KOPT-K1 (cell line): ENCODE results near the gene IL25.
"Not testable (repeated sequence)": the region's sequence is repeated elsewhere in the genome, so short reads cannot be mapped to it uniquely, and the experiment has no call there.

Source experiments
- H3K27ac ChIP-seq: fragments of 200-600 bp; sonication (generic); 2 replicates; pipeline ENCODE4 v1.5.1; 2016; ENCODE audit warnings: antibody characterized with exemption, mild to moderate bottlenecking, low read depth, low read length; ENCODE audit not compliant: poor library complexity, severe bottlenecking
- H3K36me3 ChIP-seq: fragments of 200-600 bp; sonication (generic); 2 replicates; pipeline ENCODE4 v1.5.1; 2017; ENCODE audit warnings: antibody characterized with exemption, mild to moderate bottlenecking, low read length, moderate library complexity; ENCODE audit not compliant: insufficient read depth
- H3K9me3 ChIP-seq: fragments of 200-600 bp; sonication (generic); 2 replicates; pipeline ENCODE4 v1.5.1; 2017; ENCODE audit warnings: antibody characterized with exemption, low read length, mild to moderate bottlenecking; ENCODE audit not compliant: insufficient read depth, poor library complexity, severe bottlenecking

Gene IL25

DNA sequence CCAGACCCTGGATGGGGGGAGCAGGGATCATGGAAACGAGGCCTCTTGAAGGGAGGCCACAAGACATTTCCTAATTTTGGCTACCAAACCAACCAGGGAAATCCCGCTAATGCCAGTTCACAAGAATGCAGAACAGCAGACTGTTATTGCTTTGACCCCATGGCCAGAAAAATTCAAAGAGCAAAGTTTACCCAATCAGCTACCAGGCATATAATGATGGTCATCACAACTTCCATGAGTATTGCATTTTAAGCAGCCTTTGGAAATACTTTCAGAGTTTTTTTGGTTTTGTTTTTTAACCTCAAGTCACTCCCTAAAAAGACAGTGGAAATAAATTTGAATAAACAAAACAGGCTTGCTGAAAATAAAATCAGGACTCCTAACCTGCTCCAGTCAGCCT lies at the start of gene IL25:
Gene IL25, plus strand, starts transcription at position 301 of the 400 bp plus-strand sequence.
- no peaks in the 10 kb centered on the region for H3K36me3 ChIP-seq
- H3K9me3 ChIP-seq: no peaks in the 10 kb centered on the region
- no peak within 1 kb of the TSS for H3K27ac ChIP-seq

DNA sequence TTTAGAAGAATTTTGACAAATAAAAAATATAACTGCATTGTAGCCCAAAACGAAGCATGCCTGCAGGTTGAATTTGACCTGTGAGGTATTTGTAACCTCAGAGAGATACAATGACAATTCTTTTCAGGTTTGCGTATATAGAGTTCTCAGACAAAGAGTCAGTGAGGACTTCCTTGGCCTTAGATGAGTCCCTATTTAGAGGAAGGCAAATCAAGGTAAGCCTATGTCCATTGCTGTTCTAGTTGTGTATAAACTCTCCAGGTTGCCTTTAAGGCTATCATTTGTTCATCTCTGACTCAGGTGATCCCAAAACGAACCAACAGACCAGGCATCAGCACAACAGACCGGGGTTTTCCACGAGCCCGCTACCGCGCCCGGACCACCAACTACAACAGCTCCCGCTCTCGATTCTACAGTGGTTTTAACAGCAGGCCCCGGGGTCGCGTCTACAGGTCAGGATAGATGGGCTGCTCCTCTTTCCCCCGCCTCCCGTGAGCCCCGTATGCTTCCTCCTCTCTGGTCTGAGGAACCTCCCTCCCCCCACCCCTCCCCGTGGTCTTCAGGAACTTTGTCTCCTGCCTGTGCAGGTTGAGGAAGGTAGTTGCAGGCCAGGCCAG lies 48.7 kb upstream of the IL25 start:
- H3K27ac ChIP-seq: no peak overlapping the region
- H3K9me3 ChIP-seq: no peaks in the 10 kb centered on the region
- H3K36me3 ChIP-seq: peaks cover 46% of the 10 kb centered on the region

DNA sequence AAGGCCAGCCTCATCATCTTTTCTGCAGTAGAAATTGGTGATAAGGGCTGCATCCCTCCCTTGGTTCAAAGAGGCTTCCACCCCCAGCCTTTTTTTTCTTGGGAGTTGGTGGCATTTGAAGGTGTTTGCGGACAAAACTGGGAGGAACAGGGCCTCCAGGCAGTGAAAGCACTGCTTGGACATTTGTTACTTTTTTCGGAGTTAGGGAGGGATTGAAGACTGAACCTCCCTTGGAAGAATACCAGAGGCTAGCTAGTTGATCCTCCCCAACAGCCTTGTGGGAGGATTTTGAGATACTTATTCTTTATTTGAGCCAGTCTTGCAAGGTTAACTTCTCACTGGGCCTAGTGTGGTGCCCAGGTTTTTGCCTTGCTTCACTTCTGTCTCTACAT lies 48.2 kb upstream of the IL25 start:
- peaks cover 46% of the 10 kb centered on the region for H3K36me3 ChIP-seq
- H3K9me3 ChIP-seq: no peaks in the 10 kb centered on the region
- H3K27ac ChIP-seq: no peak overlapping the region

DNA sequence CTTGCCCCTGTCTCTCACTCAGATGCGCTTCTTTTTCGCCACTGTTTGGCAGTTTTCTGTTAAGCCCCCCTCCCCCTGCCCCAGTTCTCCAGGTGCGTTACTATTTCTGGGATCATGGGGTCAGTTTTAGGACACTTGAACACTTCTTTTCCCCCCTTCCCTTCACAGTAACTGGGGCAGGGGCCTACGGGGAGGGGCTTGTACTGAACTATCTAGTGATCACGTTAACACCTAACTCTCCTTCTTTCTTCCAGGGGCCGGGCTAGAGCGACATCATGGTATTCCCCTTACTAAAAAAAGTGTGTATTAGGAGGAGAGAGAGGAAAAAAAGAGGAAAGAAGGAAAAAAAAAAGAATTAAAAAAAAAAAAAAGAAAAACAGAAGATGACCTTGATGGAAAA lies 47.6 kb upstream of the IL25 start:
- H3K27ac ChIP-seq: no peak overlapping the region
- no peaks in the 10 kb centered on the region for H3K9me3 ChIP-seq
- H3K36me3 ChIP-seq: peaks cover 46% of the 10 kb centered on the region

DNA sequence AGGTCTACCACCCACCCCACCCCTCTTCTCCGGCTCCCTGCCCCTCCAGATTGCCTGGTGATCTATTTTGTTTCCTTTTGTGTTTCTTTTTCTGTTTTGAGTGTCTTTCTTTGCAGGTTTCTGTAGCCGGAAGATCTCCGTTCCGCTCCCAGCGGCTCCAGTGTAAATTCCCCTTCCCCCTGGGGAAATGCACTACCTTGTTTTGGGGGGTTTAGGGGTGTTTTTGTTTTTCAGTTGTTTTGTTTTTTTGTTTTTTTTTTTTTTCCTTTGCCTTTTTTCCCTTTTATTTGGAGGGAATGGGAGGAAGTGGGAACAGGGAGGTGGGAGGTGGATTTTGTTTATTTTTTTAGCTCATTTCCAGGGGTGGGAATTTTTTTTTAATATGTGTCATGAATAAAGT lies 46.9 kb upstream of the IL25 start:
- peaks cover 46% of the 10 kb centered on the region for H3K36me3 ChIP-seq
- H3K9me3 ChIP-seq, H3K27ac ChIP-seq: not testable (repeated sequence)

DNA sequence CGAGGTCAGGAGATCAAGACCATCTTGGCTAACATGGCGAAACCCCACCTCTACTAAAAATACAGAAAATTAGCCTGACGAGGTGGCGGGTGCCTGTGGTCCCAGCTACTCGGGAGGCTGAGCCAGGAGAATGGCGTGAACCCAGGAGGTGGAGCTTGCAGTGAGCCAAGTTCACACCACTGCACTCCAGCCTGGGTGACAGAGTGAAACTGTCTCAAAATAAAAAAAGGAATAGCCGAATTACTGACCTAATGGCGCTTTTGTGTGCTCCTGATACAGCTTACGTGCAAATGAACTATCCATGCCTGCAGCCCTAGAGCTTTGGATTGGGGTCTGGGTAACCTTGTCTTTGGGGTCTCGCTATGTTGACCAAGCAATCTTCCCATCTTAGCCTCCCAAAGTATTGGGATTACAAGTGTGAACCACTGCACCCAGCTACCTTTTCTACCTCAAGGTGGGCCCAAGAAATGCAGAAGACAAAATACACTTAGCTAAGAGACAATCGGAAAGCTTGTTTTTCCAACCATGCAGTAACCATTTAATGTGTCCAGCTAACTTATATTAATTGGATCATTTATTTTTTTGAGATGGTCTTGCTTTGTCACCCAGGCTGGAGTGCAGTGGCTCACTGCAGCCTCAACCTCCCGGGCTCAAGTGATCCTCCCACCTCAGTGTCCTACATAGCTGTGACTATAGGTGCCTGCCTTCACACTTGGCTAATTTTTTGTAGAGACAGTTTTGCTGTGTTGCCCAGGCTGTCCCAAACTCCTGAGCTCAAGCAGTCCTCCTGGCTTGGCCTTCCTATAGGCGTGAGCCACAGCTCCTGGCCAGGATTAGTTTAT lies 45.9 kb upstream of the IL25 start:
- Histone ChIP-seq H3K27ac (no peak overlapping the region), H3K9me3 (no peaks in the 10 kb centered on the region)

DNA sequence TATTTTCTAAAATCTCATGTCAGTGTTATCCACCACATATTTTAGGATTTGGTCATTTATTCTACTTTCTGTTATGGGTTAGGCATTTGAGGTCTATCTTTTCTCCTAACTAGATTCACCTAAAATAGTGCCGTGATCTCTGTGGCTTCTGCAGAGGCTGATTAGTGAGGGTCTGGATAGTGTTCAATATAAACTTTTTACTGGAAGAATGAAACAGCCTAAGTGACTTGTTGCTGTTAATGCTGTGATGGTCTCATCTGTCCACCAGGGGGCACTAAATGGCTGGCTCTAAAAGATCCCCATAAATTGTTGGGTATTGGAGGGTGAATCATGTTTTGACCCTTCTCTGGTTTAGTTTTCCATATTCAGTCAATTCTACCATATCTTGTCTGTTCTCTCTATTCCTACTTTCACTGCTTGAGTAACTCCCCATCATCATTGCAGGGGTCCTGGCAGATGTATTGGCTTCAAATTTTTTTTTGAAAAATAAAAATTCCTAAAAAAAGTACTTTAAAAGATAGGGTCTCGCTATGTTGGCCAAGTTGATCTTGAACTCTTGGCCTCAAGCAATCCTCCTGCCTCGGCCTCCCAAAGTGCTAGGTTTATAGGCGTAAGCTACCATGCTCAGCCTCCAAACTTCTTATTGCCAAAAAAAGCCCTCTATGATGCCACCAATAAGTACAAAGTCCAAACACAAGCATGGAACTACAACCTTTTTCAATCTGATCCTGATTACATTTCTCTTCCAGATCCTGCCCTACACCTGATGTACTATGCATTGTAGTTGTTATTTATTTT lies 44.5 kb upstream of the IL25 start:
- Histone ChIP-seq H3K9me3 (no peaks in the 10 kb centered on the region), H3K36me3 (peaks cover 41% of the 10 kb centered on the region), H3K27ac (no peak overlapping the region)

More for the DNA sequence above, 45.9 kb upstream of the IL25 start:
- H3K36me3 ChIP-seq: peaks cover 46% of the 10 kb centered on the region

DNA sequence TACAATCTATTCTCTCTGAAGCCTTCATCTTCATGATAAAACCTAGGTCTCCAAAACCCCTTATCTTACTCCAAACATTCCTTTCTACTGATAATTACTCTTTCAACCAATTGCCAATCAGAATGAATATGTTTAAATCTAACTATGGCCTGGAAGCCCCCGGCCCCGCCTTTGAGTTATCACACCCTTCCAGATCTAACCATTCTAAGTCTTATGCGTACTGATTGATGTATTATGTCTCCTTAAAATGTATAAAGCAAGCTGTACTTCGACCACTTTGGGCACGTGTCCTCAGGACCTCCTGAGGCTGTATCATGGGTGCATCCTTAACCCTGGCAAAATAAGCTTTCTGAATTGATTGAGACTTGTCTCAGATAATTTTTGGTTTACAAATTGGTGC lies 37.0 kb upstream of the IL25 start:
- Histone ChIP-seq H3K27ac (no peak overlapping the region), H3K36me3 (no peaks in the 10 kb centered on the region), H3K9me3 (peaks cover 26% of the 10 kb centered on the region)

DNA sequence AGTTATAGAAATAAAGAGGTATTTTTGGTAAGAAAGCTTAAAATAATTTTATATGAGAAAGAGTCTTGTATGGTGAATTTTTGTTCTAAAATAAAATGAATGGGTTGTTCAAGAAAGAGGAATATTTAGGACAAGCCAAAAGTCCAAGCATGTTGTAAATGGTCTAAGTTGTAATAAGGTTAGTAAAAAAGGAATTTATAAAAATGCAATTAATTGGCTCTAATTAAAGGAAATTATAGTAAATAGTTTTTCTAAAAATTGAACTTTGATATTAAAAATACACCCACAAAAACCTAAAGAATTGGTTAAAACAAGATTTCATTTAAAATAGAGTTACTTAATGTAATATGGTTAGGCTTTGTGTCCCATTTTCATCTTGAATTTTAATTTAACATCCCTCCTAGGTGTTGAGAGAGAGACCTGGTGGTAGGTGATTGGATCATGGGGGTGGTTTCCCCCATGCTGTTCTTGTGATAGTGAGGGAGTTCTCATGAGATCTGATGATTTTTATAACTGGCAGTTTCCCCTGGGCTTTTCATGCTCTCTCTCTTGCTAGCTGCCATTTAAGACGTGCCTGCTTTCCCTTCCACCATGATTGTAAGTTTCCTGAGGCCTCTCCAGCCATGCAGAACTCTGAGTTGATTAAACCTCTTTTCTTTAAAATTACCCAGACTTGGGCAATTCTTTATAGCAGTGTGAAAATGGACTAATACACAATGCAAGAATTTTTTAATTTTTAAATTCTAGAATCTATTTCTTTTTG lies 32.9 kb upstream of the IL25 start:
- Histone ChIP-seq H3K9me3 (peaks cover 38% of the 10 kb centered on the region), H3K36me3 (no peaks in the 10 kb centered on the region), H3K27ac (no peak overlapping the region)

DNA sequence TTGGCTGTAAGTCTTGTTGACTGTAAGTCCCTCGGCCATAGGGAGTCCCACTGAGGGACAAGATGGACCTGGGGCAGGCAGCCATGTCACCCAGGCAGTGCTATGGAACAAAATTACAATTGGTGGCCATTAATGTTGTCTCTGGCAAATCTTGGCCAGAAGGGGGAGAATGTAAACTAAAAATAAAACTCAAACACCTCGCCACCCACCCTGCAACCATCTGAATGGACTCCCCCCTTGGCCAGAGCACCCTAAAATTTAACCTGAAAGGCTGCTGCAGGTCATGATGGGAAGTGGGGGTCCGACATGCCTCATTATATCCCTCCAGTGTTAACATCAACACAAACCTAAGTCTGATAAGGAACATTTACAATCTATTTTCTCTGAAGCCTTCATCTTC lies 28.1 kb upstream of the IL25 start:
- peaks cover 23% of the 10 kb centered on the region for H3K9me3 ChIP-seq
- no peaks in the 10 kb centered on the region for H3K36me3 ChIP-seq
- H3K27ac ChIP-seq: no peak overlapping the region

DNA sequence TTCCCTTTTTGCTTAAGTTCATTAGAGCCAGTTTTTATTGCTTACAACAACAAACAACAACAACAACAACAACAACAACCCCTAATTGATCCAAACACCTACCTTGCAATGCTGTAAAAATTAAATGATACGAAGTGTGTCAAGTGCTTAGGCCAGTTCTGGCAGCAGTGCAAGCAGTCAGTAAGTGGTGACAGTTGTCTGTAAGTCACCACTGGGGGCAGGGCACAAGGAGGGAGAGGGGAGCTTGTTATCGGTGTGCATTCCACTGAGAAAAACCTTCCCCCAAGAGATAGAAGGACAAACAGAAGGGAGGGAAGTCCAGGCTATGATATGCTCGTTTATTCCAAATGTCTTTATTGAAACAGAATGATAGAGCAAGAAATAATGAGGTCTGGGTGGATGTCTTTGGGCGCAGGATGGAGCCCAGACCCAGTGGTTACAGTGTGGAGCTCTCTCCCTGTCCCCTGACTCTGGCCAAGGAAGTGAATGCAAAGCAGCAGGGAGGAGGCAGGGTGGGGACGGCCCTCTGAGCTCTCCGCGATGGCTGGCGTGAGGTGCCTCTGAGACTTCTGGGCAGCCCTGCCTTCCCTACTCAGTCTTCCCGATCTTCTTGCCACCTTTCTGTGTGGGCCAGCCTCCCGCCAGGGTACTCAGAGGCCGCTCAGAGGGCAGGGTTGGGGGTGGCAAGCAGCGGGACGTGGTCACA lies 26.5 kb upstream of the IL25 start:
- H3K27ac ChIP-seq: no peak overlapping the region
- peaks cover 9% of the 10 kb centered on the region for H3K9me3 ChIP-seq
- H3K36me3 ChIP-seq: no peaks in the 10 kb centered on the region

DNA sequence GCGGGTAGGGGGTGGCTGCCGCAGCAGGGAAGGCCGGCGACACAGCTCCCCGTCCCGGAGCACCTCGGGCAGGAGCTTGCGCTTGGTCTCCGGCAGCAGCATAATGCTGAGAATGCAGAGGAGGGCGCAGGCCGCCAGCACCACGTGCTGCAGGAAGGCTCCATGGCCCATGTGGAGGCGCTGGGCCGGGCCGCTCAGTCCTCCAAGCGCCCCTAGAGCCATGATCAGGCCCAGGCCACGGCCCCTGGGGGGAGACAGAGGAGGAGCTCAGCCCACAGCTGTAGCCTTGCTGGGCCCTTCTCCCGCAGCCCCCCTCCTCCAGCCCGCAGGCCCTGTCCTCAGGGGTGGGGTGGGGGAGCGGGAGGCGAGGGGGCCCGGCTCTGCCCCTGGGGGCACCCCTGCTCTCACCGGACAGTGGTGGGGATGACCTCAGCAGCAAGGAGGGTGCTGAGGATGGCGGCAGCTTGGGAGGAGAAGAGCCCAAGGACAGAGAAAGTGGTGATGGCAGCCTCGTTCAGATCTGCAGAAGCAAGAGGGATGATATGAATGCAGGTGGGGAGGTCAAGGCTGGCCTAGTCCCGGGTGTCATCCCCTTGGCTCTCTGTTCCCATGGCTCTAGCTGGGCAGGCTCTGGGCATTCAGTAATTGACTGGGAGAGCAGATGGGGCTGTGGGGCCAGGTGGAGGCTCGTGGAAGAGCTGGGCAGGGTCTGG lies 25.8 kb upstream of the IL25 start:
- Histone ChIP-seq H3K36me3 (no peaks in the 10 kb centered on the region), H3K27ac (no peak overlapping the region), H3K9me3 (peaks cover 8% of the 10 kb centered on the region)

DNA sequence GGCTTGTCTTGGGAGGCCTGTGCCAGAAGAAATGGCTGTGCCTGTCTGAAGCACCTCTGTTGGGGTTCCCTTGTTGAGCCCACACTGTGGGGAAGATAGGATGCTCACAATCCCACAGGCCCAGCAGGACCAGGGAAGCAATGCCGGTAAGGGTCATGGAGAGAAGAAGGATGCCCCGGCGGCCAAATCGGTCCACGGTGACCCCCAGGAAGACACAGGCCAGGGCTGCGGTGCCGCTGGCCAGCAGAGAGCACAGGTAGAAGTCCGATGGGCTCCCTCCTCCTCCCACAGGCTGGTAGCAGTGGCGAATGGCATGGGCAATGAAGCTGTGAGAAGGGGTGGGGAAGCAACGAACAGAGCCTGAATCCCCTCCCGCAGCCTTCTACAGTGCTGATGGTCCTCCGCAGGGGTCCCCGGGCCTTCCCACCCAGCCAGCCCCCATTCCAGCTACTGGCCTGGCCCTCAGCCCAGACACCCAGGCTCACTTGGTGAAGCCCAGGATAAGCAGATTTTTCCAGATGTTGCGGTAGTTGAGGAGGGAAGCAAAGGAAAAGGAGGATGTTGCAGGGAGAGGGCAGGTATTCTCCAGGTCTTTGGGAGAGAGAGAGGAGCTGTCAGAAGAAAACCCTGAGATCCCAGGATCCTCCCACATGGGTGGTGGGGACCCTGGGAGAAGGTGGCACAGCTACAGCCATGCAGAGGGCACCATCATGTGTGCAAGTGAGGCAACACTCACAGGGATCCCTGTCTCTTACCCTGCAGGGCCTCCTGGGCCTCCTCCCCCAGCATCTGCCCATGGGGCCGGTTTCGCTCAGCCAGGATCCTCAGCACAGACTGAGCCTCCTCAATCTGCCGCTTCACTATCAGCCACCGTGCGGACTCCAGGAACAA lies 25.0 kb upstream of the IL25 start:
- Histone ChIP-seq H3K27ac (no peak overlapping the region), H3K36me3 (no peaks in the 10 kb centered on the region), H3K9me3 (peaks cover 5% of the 10 kb centered on the region)
